Activated naive CD8-positive, alpha-beta T cell treated with anti-CD3 and anti-CD28 coated beads, Interleukin-2, amount 10 ng/mL, durations not matched to agents 7 days and 5 days (primary cell): ENCODE data around the gene COL3A1. TPM values are rescaled to one million over a fixed set of nuclear protein-coding genes. Genes with fewer than 3 reads are reported as not detected.

ENCODE experiments used
- ATAC-seq: fragments of 150-1000 bp; cut with Tn5 transposase; one replicate; pipeline ENCODE4 v1.10.0; 2021; ENCODE audit warnings: low read depth, moderate library complexity
- POLR2A ChIA-PET: fragments of 350-600 bp; sonication (Branson Sonifier 250); formaldehyde crosslinking; loops from one replicate; lab custom pipeline; 2021; ENCODE audit warnings: antibody characterized with exemption; lab: Charles Lee
- DNase-seq: peaks from one replicate; pipeline ENCODE4 v3.0.0; 2021
- H3K27ac Mint-ChIP-seq: one replicate; pipeline ENCODE4 v1.8.0; 2022; ENCODE audit warnings: mild to moderate bottlenecking, mixed read lengths
- H3K27me3 Mint-ChIP-seq: one replicate; pipeline ENCODE4 v1.8.0; 2022; ENCODE audit warnings: mild to moderate bottlenecking, moderate library complexity, mixed read lengths
- H3K36me3 Mint-ChIP-seq: one replicate; pipeline ENCODE4 v1.8.0; 2021; ENCODE audit warnings: mild to moderate bottlenecking, mixed read lengths
- H3K4me1 Mint-ChIP-seq: one replicate; pipeline ENCODE4 v1.8.0; 2021; ENCODE audit warnings: mixed read lengths
- H3K4me3 Mint-ChIP-seq: one replicate; pipeline ENCODE4 v1.8.0; 2022; ENCODE audit warnings: mild to moderate bottlenecking, moderate library complexity, mixed read lengths
- H3K9me3 Mint-ChIP-seq: one replicate; pipeline ENCODE4 v1.8.0; 2021; ENCODE audit warnings: mixed read lengths
- total RNA-seq, 2 experiments: library from RNA; stranded (reverse); gene quantifications; one replicate each; pipeline ENCODE4 v1.2.3, GENCODE V29; 2021

COL3A1 gene
- total RNA-seq, 2 experiments from 2014 or later, result not detected

DNA sequence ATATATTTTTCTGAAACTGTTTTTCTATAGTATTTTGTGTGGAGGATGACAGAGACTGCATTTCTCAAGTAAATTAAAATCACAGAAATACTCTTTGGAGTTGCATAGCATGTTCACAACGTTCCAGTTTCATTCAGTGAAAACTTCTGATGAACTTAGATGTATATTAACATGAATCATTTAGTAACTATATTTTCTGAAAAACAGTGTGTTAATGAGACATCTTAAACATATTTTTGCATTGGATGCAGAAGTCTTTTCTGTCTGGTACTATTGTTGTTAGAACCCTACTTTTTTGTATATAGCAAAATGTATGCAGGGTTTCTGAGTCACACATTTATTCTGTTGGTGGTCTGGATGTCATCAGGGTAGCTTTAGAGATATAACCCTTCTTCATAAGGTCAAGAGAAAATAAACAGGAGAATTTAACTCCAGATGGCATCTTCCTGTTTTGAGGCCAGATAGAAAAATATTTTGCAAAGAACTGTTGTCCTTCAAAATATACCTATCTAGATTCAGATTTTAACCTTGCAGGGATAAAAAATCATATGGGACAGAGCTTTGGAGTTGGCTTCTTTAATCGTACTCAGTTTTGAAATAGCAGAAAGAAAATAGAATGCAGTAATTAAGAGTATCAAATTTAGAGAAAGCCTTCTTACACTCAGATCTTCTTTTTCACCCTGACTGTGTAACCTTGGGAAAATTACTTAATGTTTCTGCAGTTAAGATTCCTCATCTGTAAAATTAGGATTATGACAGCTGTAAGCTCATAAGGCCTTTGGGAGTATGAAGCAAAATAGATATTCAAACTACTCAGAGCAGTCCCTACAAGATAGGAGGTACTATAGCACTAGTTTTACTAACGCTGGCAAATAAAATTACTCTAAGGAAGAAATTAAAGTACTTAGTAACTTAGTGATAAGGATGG lies 5.3 kb downstream of the COL3A1 start:
- no peak for ATAC-seq
- Mint-ChIP-seq H3K9me3 (no peaks in the 10 kb centered on the region), H3K4me1 (no peaks in the 10 kb centered on the region), H3K27ac (no peak overlapping the region), H3K27me3 (peaks cover 4% of the 10 kb centered on the region), H3K4me3 (no peak overlapping the region), H3K36me3 (no peaks in the 10 kb centered on the region)
- no peak for DNase-seq
- POLR2A ChIA-PET, result no interaction called here

DNA sequence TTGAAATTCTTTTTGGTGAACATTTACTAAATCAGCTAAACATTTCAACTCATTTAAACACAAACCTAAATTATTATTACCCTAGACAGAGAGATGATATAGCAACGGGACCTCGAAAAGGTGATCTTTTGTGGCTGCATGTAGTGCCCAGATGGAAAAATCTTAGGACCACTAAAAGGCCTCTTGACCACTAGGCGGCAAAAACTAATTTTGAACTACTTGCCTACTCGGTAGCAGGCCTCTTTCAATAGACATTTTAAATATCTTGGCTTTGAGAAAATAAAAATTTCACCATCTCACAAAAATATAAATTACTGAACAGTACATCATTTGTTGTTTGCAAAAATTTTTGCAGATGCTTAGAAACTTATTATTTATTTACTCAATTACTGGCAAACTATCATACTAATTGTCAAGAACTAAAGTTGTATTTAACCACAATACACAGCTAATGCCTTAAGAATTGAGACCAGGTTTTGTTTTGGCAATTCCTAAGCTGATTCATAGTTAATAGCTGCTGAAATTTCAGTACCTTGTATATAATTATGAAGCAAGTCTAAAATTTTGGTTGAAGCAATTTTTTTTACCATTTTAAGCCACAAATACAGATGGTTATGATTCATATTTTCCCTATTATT lies 9.4 kb downstream of the COL3A1 start:
- DNase-seq, result no peak
- Mint-ChIP-seq H3K36me3 (no peaks in the 10 kb centered on the region), H3K27ac (no peak overlapping the region), H3K4me3 (no peak overlapping the region), H3K9me3 (no peaks in the 10 kb centered on the region), H3K4me1 (no peaks in the 10 kb centered on the region), H3K27me3 (no peaks in the 10 kb centered on the region)
- no peak for ATAC-seq
- POLR2A ChIA-PET, result no interaction called here

DNA sequence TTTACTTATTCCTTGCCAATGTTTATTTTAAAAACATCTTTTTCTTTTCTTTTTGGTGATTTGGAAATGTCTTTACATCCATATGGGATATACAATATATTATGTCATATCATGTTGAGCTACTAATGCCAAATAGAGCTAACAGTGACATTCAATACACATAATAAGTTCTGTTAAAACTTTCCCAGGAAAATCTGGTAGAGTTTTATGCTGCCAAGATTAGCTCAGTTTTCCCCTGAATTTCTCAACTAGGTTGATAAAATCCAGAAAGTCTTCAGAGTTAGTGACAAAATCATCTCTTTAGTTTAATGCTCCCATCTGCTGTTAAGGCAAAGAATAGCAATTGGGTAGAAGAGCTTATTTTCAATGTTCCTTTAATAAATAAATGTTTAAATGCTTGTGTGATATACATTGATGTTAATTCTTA lies 9.9 kb downstream of the COL3A1 start:
- no peaks in the 10 kb centered on the region for H3K9me3 Mint-ChIP-seq
- H3K36me3 Mint-ChIP-seq, result no peaks in the 10 kb centered on the region
- H3K27ac Mint-ChIP-seq, result no peak overlapping the region
- H3K27me3 Mint-ChIP-seq, result no peaks in the 10 kb centered on the region
- H3K4me3 Mint-ChIP-seq, result no peak overlapping the region
- ATAC-seq (no peak), DNase-seq (no peak)
- H3K4me1 Mint-ChIP-seq, result no peaks in the 10 kb centered on the region
- POLR2A ChIA-PET, result no interaction called here

- no peak overlapping the region for H3K27ac Mint-ChIP-seq
- POLR2A ChIA-PET, result no interaction called here
- H3K4me3 Mint-ChIP-seq, result no peak overlapping the region
- peaks cover 1% of the 10 kb centered on the region for H3K27me3 Mint-ChIP-seq
- H3K9me3 Mint-ChIP-seq, result no peaks in the 10 kb centered on the region
- ATAC-seq (no peak), DNase-seq (no peak)
- H3K4me1 Mint-ChIP-seq, result no peaks in the 10 kb centered on the region
- H3K36me3 Mint-ChIP-seq, result no peaks in the 10 kb centered on the region
Observed at GRCh38 chr2:188984680-188985079, 10.5 kb downstream of the COL3A1 start.

GRCh38 chr2:188986839-188987238 lies 12.7 kb downstream of the COL3A1 start:
- Mint-ChIP-seq H3K9me3 (no peaks in the 10 kb centered on the region), H3K4me1 (no peaks in the 10 kb centered on the region), H3K27me3 (peaks cover 2% of the 10 kb centered on the region), H3K36me3 (no peaks in the 10 kb centered on the region), H3K27ac (no peak overlapping the region), H3K4me3 (no peak overlapping the region)
- POLR2A ChIA-PET, result no interaction called here
- no peak for DNase-seq
- ATAC-seq, result no peak

- Mint-ChIP-seq H3K9me3 (no peaks in the 10 kb centered on the region), H3K4me3 (no peak overlapping the region), H3K36me3 (no peaks in the 10 kb centered on the region), H3K4me1 (no peaks in the 10 kb centered on the region), H3K27ac (no peak overlapping the region), H3K27me3 (peaks cover 2% of the 10 kb centered on the region)
- ATAC-seq (no peak), DNase-seq (no peak)
- POLR2A ChIA-PET, result no interaction called here
Observed at GRCh38 chr2:188993247-188993646, 19.1 kb downstream of the COL3A1 start.

DNA sequence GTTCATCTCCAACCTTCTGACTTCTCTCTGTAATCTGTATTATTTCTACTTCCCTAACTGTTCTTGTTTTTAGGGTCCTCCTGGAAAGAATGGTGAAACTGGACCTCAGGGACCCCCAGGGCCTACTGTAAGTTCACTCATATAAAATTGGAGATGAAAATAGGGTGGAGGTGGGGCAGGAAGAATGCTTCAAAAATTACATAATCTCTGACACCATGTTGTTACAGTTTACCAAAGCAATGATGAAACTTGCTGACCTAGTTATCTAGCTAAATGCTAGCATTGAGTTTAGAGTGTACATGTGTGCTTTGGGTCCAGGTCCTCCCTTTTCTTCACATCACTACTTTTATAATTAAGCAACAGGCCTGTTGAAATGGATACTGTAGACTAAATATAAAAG lies 23.1 kb downstream of the COL3A1 start:
- POLR2A ChIA-PET, result no interaction called here
- no peaks in the 10 kb centered on the region for H3K9me3 Mint-ChIP-seq
- H3K36me3 Mint-ChIP-seq, result no peaks in the 10 kb centered on the region
- H3K27me3 Mint-ChIP-seq, result no peaks in the 10 kb centered on the region
- DNase-seq, result no peak
- H3K4me3 Mint-ChIP-seq, result no peak overlapping the region
- no peaks in the 10 kb centered on the region for H3K4me1 Mint-ChIP-seq
- no peak overlapping the region for H3K27ac Mint-ChIP-seq
- no peak for ATAC-seq

- no peak overlapping the region for H3K27ac Mint-ChIP-seq
- POLR2A ChIA-PET, result no interaction called here
- DNase-seq (no peak), ATAC-seq (no peak)
- H3K36me3 Mint-ChIP-seq, result no peaks in the 10 kb centered on the region
- no peaks in the 10 kb centered on the region for H3K27me3 Mint-ChIP-seq
- no peak overlapping the region for H3K4me3 Mint-ChIP-seq
- H3K4me1 Mint-ChIP-seq, result no peaks in the 10 kb centered on the region
- no peaks in the 10 kb centered on the region for H3K9me3 Mint-ChIP-seq
Observed at GRCh38 chr2:189000221-189000620, 26.0 kb downstream of the COL3A1 start.

GRCh38 chr2:189002079-189002478 lies 27.9 kb downstream of the COL3A1 start:
- Mint-ChIP-seq H3K27me3 (no peaks in the 10 kb centered on the region), H3K4me1 (no peaks in the 10 kb centered on the region), H3K36me3 (no peaks in the 10 kb centered on the region), H3K4me3 (no peak overlapping the region), H3K27ac (no peak overlapping the region), H3K9me3 (no peaks in the 10 kb centered on the region)
- no peak for DNase-seq
- POLR2A ChIA-PET, result no interaction called here
- ATAC-seq, result no peak

DNA sequence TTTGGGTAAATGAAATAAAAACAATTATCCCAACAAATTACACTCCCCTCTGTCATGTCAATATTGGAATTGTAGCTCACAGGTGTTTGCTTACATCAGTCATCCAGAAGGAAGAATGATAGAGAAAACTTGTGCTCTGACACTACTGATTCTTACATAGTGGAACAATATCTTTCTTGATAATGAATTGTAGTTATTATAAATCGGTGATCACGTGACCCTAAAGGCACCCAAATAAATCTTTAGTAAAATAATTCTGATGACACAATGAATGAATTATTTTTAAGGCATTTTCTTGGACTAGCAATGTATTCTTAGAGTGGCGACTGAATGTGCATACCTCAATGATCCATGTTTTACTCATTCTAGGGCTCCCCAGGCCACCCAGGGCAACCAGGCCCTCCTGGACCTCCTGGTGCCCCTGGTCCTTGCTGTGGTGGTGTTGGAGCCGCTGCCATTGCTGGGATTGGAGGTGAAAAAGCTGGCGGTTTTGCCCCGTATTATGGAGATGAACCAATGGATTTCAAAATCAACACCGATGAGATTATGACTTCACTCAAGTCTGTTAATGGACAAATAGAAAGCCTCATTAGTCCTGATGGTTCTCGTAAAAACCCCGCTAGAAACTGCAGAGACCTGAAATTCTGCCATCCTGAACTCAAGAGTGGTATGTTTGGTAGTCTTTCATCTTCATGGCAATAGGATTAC lies 34.5 kb downstream of the COL3A1 start:
- H3K4me1 Mint-ChIP-seq, result no peaks in the 10 kb centered on the region
- H3K9me3 Mint-ChIP-seq, result no peaks in the 10 kb centered on the region
- no peak for DNase-seq
- POLR2A ChIA-PET, result no interaction called here
- H3K4me3 Mint-ChIP-seq, result no peak overlapping the region
- no peaks in the 10 kb centered on the region for H3K36me3 Mint-ChIP-seq
- ATAC-seq, result no peak
- H3K27me3 Mint-ChIP-seq, result no peaks in the 10 kb centered on the region
- no peak overlapping the region for H3K27ac Mint-ChIP-seq

DNA sequence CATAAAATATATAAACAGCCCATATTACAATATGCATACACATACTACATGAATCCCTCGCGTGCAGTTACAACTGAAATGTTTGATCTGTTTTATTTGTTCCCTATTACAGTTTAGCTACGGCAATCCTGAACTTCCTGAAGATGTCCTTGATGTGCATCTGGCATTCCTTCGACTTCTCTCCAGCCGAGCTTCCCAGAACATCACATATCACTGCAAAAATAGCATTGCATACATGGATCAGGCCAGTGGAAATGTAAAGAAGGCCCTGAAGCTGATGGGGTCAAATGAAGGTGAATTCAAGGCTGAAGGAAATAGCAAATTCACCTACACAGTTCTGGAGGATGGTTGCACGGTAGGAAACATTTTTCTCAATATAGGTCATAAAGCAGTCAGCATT lies 36.4 kb downstream of the COL3A1 start:
- no peak for ATAC-seq

GRCh38 chr2:189012351-189012750 lies 38.2 kb downstream of the COL3A1 start:
- Mint-ChIP-seq H3K36me3 (no peaks in the 10 kb centered on the region), H3K27ac (no peak overlapping the region), H3K4me1 (no peaks in the 10 kb centered on the region), H3K27me3 (no peaks in the 10 kb centered on the region), H3K4me3 (no peak overlapping the region), H3K9me3 (no peaks in the 10 kb centered on the region)
- no peak for ATAC-seq
- POLR2A ChIA-PET, result no interaction called here
- DNase-seq, result no peak

More for the DNA sequence above, 36.4 kb downstream of the COL3A1 start:
- no peak for DNase-seq
- H3K27me3 Mint-ChIP-seq, result no peaks in the 10 kb centered on the region
- H3K4me3 Mint-ChIP-seq, result no peak overlapping the region
- no peaks in the 10 kb centered on the region for H3K36me3 Mint-ChIP-seq
- H3K9me3 Mint-ChIP-seq, result no peaks in the 10 kb centered on the region
- no peaks in the 10 kb centered on the region for H3K4me1 Mint-ChIP-seq
- POLR2A ChIA-PET, result no interaction called here
- no peak overlapping the region for H3K27ac Mint-ChIP-seq

GRCh38 chr2:189013031-189013430 lies 38.9 kb downstream of the COL3A1 start:
- Mint-ChIP-seq H3K9me3 (no peaks in the 10 kb centered on the region), H3K4me3 (no peak overlapping the region), H3K36me3 (no peaks in the 10 kb centered on the region), H3K27me3 (no peaks in the 10 kb centered on the region), H3K4me1 (no peaks in the 10 kb centered on the region), H3K27ac (no peak overlapping the region)
- DNase-seq (no peak), ATAC-seq (no peak)
- POLR2A ChIA-PET, result no interaction called here
